NCI-H524 (cell line): ENCODE data around the gene CDH6.

ENCODE experiments used
- DNase-seq, 2 experiments: peaks; one replicate each; lab custom pipeline; 2025; lab: John Stamatoyannopoulos, UW

Gene CDH6

DNA sequence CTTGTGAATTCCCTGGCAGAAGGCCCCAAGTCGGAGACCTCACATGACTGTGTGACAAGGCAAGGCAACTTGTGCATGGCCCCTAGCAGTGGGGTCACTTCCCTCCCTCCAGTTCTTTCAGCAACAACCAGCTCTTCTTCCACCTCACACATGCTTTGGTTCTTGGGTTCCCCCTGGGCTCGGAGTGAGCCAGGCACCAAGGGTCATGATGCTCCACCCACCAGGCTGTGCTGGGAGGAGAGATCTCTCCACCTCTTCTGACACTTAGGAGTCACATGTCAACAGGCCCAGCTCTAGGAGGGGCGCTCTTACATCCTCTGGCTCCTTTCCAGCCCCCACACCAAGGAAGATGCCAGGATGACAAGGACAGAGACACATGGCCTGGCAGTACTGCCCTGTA is 56.7 kb downstream of the CDH6 start:
- no peak for DNase-seq

DNA sequence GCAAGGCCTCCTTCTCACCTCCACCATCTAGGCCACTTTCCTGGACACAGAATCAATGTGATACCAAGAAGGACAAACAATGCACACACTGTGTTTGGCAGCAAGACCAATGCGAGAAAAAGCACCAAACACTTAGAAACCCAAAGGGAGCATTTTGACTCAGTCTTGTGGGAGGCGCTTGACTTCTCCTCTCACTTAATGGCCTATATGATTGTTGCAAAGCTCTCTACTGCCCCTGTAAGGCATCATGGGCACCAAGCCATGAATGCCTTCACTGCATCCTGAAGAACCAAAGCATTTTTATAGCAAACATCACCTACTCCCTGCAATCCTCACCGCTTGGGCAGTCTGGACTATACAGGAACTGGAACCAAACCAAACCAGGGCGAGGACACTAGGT is 57.5 kb downstream of the CDH6 start:
- no peak for DNase-seq

DNA sequence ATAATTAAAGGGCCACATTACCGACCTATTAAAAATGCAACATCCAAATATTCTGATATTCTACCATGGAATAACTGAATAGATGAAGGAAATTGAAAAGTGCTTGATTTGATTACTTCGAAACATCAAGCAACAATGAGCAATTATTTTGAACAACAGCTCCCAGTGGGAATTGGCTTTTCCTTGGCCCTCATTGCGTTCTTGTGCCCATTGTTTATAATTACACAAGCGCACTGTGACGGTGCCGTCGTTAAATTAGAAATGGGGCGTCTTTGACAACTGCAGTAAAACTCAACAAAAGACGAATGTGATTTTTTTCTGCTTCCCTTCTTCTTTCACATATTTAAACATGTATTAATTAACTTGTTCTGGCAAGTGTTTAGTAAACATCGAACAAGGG is 61.6 kb downstream of the CDH6 start:
- no peak for DNase-seq

DNA sequence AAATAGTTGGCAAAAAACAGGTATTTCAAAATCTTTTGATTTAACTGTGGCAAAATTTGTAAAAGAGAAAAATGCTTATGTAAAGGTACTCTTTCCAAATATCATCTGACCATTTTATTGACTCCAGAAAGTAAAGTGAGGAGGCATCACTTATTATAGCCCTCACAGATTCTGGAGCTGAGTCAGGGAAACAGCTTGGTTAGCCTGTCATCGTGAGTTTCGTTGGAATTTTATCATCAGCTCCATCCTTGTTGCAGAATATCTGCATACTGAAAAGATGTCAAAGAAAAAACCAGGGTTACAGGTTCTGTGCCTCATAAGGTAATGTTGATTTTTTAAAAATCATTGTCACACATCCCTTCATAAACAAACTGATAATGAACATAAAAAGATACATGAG is 74.8 kb downstream of the CDH6 start:
- no peak for DNase-seq

GRCh38 chr5:31268686-31269085 is 75.2 kb downstream of the CDH6 start:
- DNase-seq, result no peak

- no peak for DNase-seq
Measured at GRCh38 chr5:31269259-31269658, 75.8 kb downstream of the CDH6 start.

- DNase-seq, result peak in 1 of 2 experiments; percentile 39
Measured at GRCh38 chr5:31270396-31270795, 76.9 kb downstream of the CDH6 start.

DNA sequence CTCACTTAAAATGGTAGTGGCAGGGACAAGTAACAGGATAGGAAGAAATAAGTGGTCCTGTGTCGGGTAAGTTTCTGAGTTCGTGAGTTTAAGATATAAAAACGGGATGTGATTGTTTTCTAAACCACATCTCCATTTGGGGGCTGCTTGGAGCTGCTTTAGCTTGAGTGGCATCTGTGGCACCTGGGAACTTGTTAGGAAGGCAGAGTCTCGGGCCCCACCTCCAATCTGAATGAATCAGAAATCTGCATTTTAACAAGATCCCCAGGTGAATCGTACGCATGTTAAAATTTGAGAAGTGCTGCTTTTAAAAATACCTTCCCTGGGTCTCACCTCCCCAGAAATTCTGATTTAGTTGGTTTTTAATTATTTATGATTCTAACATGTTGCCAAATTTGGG is 78.1 kb downstream of the CDH6 start:
- no peak for DNase-seq

DNA sequence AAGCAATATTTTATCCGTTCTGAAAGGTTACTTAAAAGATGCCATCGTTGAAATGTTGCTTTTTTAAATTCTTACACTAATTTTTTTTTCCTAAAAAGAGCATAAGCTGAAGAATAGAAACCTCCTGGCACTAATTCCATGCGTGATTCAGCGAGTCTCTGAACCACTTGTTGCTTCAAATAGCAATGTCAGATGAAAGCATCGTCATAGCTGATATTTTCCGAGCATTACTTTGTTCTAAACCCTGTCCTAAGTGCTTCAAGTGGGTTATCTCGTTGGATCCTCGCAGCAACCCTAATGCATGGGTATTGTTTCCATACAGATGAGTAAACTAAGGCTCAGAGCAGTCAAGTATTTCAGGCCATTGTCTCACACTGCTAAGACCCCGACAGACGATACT is 79.7 kb downstream of the CDH6 start:
- no peak for DNase-seq

GRCh38 chr5:31273631-31274378 is 80.3 kb downstream of the CDH6 start:
- DNase-seq, result no peak

GRCh38 chr5:31280210-31280609 is 86.7 kb downstream of the CDH6 start:
- no peak for DNase-seq

GRCh38 chr5:31283326-31283725 is 89.8 kb downstream of the CDH6 start:
- no peak for DNase-seq

GRCh38 chr5:31285025-31285424 is 91.5 kb downstream of the CDH6 start:
- DNase-seq, result no peak

GRCh38 chr5:31287985-31288384 is 94.5 kb downstream of the CDH6 start:
- no peak for DNase-seq

DNA sequence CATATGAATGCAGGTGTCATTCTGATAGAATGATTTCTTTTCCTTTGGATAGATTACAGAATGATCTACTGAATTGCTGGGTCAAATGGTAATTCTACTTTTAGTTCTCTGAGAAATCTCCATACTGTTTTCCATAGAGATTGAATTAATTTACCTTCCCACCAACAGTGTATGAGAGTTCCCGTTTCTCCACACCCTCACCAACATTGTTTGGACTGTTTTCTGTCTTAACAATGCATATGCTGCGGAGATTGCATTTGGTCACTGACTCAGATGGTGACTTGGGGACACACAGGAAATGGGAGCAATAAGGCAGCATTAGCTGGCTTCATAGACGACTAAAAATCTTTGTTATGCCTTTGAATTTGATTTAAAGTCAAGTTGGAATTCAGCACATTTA is 95.9 kb downstream of the CDH6 start:
- no peak for DNase-seq

DNA sequence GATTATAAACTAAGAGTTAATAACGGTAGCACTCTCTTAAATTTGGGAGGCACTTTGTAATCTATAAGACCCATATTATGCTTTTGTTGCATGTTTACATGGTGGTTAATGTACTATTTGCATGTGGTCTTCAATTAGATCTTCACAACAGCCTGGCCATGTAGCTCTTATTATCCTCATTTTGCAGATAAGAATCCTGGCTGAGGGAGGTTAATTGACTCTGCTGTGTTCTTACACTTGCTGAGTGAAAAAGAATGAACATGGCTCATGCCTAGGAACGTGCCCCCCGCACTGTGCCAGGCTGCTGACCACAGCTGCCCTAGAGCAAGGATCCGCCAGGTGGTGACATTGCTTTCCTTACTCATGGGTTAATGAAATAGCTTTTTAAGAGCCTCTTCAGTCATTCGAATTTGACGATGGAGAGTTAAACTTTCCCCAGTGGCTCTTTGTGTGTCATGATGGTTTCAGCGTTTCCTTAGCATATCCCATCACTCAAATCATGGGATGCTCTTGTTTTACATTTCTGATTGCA is 97.9 kb downstream of the CDH6 start:
- DNase-seq, result peak; percentile 2 to 33

DNA sequence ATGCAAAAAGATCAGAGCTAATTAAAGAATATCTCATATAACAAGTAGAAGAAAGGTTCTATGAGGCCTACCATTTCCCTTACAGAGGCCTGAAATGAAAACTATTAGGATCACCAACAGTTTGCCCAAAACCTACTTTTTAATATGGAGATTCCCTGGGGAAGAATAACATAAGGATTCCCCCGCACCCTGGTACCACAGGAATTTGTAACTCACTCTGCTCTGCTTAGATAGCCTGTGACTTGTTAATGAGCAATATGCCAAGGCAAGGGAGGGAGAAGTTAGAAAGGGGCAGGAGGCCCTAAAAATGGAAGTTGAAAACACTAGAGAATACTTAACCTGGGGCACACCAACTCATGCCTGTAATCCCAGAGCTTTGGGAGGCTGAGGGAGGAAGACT is 107.0 kb downstream of the CDH6 start:
- DNase-seq, result no peak

GRCh38 chr5:31301833-31302232 is 108.3 kb downstream of the CDH6 start:
- DNase-seq, result no peak

DNA sequence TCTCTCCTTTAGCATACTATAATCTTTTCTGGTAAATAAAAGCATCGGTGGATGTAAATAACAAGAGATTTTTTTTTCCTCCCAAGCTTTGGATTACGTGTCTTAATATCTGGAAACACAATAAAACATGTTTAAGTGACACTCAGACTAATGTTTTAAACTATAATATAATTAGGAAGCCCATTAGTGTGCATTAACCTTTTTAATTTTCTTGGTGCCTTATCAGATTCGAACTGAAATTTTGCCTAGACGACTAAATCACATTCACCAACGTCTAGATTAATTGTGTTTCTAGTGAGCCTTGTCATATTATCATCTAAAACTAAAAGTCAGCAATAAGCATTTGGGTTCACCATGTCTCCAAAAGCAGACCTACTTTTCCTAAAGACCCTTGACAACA is 110.2 kb downstream of the CDH6 start:
- DNase-seq, result no peak

DNA sequence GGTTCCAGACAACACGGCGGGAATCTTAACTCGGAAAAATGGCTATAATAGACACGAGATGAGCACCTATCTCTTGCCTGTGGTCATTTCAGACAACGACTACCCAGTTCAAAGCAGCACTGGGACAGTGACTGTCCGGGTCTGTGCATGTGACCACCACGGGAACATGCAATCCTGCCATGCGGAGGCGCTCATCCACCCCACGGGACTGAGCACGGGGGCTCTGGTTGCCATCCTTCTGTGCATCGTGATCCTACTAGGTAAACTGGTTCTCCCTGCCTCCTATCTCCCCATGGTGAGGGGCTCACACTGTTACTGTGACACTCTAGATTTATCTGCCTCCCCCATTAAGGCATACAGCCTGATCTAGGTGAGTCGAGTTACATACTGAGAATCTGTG is 124.2 kb downstream of the CDH6 start:
- DNase-seq, result no peak

GRCh38 chr5:31319335-31319734 is 125.8 kb downstream of the CDH6 start:
- DNase-seq, result no peak

GRCh38 chr5:31322946-31323345 is 129.5 kb downstream of the CDH6 start:
- no peak for DNase-seq

- DNase-seq, result no peak
Measured at GRCh38 chr5:31324842-31325241, 131.4 kb downstream of the CDH6 start.

DNA sequence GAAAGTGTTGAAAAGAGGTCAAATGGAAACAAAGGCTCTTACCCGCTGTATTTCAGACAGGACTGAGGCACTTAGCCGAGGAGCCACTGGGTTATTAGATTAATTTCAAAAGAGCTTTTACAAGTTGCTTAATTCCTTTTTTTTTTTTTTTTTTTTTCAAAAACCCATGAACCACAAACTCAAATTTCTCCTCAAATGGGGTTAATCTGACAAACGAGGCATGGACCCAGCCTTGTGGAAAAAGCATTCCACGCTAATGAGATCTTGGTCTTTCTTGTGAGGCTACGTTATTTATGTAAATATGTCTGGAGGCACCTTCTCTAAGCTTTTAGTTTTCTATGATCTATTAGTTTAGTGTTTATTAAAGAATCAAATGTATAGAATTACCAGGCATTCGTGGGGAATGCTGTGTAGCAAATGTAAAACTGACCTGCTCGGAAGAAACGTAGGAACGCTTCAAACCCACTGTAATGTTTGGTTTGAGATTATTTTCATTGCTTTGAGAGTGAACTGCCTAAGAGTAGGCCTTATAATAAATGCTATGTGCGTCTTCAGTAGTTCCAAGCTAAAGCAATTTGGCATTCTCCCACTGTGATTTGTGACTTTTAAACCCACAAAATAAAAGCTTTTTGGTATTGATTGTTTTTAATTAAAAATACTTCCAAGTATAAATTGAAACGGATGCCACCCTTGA is 134.7 kb downstream of the CDH6 start:
- DNase-seq, result no peak
